ENCODE measurements around the gene SNTB2. TPM values are rescaled to one million over a fixed set of nuclear protein-coding genes. Genes with fewer than 3 reads are reported as not detected.

Gene SNTB2
- total and polyA plus RNA-seq, 2 of the 13 experiments (the other 11 are each of a cell fraction or from before 2014, with no cell fraction given): 11.5 to 19.2 TPM

DNA sequence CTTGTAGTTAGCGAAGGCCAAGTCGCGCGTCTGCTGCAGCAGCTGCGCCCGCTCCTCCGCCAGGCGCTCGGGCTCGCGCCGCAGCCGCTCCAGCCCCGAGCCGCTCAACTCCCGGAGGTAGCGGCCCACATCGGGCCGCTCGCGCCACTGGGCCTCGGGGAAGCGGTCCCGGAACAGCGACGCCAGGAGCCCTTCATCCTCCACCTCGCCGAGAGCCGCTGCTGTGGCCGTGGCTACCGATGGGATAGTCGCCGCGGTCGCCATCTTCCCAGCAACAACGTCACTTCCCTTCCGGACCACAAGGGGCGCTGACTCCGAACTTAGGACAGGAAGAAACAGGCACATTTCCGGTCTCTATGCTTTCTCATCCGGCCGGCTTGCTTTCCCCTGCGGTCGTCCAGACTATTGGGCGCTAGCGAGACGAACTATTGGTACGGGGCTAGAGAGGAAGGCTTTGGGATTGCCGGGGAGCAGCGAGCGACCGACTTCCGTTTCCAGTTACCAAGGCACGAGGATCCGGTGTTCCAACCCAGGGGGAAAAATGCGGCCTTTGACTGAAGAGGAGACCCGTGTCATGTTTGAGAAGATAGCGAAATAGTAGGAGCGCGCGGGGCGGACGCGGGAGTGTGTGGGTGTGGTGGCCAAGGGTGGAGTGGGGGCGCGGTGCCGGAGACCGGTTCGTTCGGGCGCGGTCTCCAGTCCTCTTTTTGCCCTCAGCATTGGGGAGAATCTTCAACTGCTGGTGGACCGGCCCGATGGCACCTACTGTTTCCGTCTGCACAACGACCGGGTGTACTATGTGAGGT lies 152.5 kb downstream of the SNTB2 start, which contains the start of the genes COG8 and NIP7 (continued):
- TF ChIP-seq, protein P1, sequence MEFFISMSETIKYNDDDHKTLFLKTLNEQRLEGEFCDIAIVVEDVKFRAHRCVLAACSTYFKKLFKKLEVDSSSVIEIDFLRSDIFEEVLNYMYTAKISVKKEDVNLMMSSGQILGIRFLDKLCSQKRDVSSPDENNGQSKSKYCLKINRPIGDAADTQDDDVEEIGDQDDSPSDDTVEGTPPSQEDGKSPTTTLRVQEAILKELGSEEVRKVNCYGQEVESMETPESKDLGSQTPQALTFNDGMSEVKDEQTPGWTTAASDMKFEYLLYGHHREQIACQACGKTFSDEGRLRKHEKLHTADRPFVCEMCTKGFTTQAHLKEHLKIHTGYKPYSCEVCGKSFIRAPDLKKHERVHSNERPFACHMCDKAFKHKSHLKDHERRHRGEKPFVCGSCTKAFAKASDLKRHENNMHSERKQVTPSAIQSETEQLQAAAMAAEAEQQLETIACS (CRISPR knock-in tag; IDR thresholded peaks at IDR 0.05): peak; percentile 65
- TF ChIP-seq SNAPC2 (CRISPR knock-in tag; IDR thresholded peaks at IDR 0.05) (peak; percentile 86), RARG (CRISPR knock-in tag; IDR thresholded peaks at IDR 0.05; ENCODE audit: low read depth) (no peak), ARNTL (CRISPR knock-in tag; IDR thresholded peaks at IDR 0.05) (peak; percentile 77), IKZF4 (CRISPR knock-in tag; IDR thresholded peaks at IDR 0.05; ENCODE audit: borderline replicate concordance, low read depth, not compliant biosample characterization) (peak; percentile 82), ZNF180 (CRISPR knock-in tag; IDR thresholded peaks at IDR 0.05; ENCODE audit: borderline replicate concordance, low read depth) (no peak), STAT5B (CRISPR knock-in tag; IDR thresholded peaks at IDR 0.05) (no peak; the same call in 1 of the 2 replicates), ZNF772 (CRISPR knock-in tag; IDR thresholded peaks at IDR 0.05) (peak; percentile 82), SIN3A (IDR thresholded peaks at IDR 0.05; ENCODE audit: borderline replicate concordance, low read depth, low read length) (peak; percentile 77), ZNF317 (CRISPR knock-in tag; IDR thresholded peaks at IDR 0.05) (peak; percentile 85), ZNF232 (CRISPR knock-in tag; IDR thresholded peaks at IDR 0.05; ENCODE audit: borderline replicate concordance) (peak; percentile 90), FOXC1 (CRISPR knock-in tag; IDR thresholded peaks at IDR 0.05; ENCODE audit: borderline replicate concordance) (peak; percentile 21; the same call in 1 of the 2 replicates), XBP1 (CRISPR knock-in tag; IDR thresholded peaks at IDR 0.05) (no peak; the same call in none of the 2 replicates), CBX2 (IDR thresholded peaks at IDR 0.05; ENCODE audit: low read depth, low read length) (no peak), CBX2 (CRISPR knock-in tag; IDR thresholded peaks at IDR 0.05; ENCODE audit: low read depth) (no peak)
- TF ChIP-seq, protein P2, sequence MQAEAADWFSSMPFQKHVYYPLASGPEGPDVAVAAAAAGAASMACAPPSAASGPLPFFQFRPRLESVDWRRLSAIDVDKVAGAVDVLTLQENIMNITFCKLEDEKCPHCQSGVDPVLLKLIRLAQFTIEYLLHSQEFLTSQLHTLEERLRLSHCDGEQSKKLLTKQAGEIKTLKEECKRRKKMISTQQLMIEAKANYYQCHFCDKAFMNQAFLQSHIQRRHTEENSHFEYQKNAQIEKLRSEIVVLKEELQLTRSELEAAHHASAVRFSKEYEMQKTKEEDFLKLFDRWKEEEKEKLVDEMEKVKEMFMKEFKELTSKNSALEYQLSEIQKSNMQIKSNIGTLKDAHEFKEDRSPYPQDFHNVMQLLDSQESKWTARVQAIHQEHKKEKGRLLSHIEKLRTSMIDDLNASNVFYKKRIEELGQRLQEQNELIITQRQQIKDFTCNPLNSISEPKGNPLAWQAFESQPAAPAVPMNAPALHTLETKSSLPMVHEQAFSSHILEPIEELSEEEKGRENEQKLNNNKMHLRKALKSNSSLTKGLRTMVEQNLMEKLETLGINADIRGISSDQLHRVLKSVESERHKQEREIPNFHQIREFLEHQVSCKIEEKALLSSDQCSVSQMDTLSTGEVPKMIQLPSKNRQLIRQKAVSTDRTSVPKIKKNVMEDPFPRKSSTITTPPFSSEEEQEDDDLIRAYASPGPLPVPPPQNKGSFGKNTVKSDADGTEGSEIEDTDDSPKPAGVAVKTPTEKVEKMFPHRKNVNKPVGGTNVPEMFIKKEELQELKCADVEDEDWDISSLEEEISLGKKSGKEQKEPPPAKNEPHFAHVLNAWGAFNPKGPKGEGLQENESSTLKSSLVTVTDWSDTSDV (CRISPR knock-in tag; IDR thresholded peaks at IDR 0.05): no peak; the same call in none of the 2 replicates
- TF ChIP-seq, protein P3, sequence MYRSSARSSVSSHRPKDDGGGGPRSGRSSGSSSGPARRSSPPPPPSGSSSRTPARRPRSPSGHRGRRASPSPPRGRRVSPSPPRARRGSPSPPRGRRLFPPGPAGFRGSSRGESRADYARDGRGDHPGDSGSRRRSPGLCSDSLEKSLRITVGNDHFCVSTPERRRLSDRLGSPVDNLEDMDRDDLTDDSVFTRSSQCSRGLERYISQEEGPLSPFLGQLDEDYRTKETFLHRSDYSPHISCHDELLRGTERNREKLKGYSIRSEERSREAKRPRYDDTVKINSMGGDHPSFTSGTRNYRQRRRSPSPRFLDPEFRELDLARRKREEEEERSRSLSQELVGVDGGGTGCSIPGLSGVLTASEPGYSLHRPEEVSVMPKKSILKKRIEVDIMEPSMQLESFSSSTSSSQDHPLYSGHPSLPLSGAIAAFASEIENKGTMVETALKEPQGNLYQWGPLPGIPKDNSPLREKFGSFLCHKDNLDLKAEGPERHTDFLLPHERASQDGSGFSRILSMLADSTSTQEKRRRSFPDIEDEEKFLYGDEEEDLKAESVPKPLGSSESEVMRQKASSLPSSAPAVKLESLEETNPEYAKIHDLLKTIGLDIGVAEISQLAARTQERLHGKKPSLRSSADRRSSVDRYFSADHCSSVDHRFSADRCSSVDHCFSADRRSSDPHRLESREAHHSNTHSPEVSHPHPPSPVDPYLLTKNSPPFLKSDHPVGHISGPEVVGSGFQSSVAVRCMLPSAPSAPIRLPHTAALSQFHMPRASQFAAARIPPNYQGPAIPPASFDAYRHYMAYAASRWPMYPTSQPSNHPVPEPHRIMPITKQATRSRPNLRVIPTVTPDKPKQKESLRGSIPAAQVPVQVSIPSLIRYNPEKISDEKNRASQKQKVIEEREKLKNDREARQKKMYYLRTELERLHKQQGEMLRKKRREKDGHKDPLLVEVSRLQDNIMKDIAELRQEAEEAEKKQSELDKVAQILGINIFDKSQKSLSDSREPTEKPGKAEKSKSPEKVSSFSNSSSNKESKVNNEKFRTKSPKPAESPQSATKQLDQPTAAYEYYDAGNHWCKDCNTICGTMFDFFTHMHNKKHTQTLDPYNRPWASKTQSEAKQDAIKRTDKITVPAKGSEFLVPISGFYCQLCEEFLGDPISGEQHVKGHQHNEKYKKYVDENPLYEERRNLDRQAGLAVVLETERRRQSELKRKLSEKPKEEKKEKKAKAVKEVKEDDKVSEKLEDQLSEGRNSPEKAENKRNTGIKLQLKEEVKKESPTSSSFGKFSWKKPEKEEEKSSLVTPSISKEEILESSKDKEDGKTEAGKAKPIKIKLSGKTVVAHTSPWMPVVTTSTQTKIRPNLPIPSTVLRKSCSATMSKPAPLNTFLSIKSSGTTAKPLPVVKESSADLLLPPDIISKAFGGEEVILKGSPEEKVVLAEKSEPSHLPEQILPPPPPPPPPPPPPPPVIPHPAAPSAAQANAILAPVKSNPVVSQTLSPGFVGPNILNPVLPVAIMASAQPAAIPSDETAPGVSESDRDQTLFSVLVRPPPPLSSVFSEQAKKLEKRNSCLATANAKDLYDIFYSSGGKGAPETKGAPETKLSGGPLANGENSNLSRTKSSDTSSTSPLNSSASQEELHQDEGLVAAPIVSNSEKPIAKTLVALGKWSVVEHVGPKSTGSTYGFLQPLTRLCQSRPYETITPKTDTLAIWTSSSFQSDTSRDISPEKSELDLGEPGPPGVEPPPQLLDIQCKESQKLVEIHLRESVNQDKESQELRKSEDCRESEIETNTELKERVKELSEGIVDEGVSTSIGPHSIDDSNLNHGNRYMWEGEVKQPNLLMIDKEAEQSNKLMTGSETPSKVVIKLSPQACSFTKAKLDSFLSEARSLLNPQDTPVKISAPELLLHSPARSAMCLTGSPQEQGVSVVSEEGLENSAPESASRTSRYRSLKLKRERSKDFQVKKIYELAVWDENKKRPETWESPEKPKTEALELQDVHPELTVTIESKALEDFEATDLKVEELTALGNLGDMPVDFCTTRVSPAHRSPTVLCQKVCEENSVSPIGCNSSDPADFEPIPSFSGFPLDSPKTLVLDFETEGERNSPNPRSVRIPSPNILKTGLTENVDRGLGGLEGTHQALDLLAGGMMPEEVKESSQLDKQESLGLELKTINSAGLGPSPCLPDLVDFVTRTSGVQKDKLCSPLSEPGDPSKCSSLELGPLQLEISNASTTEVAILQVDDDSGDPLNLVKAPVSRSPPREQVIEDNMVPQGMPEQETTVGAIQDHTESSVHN (CRISPR knock-in tag; IDR thresholded peaks at IDR 0.05): 0 out of 2 replicates have a peak, but pooled peaks have one; percentile 36
